Liver (tissue), 3 donors: ENCODE measurements around the gene LPAR6.

Experiments used
- CTCF ChIP-seq: fragments of 150-350 bp; IDR thresholded peaks from 2 replicates; pipeline ENCODE4 v1.5.1; 2017; ENCODE audit warnings: improper control_type of control experiment, low read depth, low read length; ENCODE audit not compliant: missing input control
- FOXA1 ChIP-seq: IDR thresholded peaks from 2 replicates; pipeline ENCODE4 v1.6.1; 2016; ENCODE audit warnings: antibody characterized with exemption
- GABPA ChIP-seq, 2 donors: IDR thresholded peaks in 1 of 2; conservative IDR thresholded peaks in 1 of 2; 2 replicates each; pipeline ENCODE4 v1.6.1; 2016; ENCODE audit warnings: antibody characterized with exemption in 2 of 2, mild to moderate bottlenecking in 1 of 2, moderate library complexity in 1 of 2
- HNF4G ChIP-seq: IDR thresholded peaks from 2 replicates; pipeline ENCODE4 v1.6.1; 2016; ENCODE audit warnings: antibody characterized with exemption
- RAD21 ChIP-seq, 2 donors: IDR thresholded peaks; 2 replicates each; pipeline ENCODE4 v1.6.1; 2016; ENCODE audit warnings: antibody characterized with exemption in 2 of 2, mild to moderate bottlenecking in 2 of 2
- REST ChIP-seq: IDR thresholded peaks from 2 replicates; pipeline ENCODE4 v1.6.1; 2016; ENCODE audit warnings: antibody characterized with exemption, mild to moderate bottlenecking
- SP1 ChIP-seq: IDR thresholded peaks from 2 replicates; pipeline ENCODE4 v1.6.1; 2018; ENCODE audit warnings: antibody characterized with exemption, mild to moderate bottlenecking
- TAF1 ChIP-seq: conservative IDR thresholded peaks from 2 replicates; pipeline ENCODE4 v1.6.1; 2016; ENCODE audit warnings: antibody characterized with exemption, mild to moderate bottlenecking
- YY1 ChIP-seq: IDR thresholded peaks from 2 replicates; pipeline ENCODE4 v1.6.1; 2016; ENCODE audit warnings: antibody characterized with exemption, mild to moderate bottlenecking
- donor health status: healthy.
- donor health status: healthy.

DNA sequence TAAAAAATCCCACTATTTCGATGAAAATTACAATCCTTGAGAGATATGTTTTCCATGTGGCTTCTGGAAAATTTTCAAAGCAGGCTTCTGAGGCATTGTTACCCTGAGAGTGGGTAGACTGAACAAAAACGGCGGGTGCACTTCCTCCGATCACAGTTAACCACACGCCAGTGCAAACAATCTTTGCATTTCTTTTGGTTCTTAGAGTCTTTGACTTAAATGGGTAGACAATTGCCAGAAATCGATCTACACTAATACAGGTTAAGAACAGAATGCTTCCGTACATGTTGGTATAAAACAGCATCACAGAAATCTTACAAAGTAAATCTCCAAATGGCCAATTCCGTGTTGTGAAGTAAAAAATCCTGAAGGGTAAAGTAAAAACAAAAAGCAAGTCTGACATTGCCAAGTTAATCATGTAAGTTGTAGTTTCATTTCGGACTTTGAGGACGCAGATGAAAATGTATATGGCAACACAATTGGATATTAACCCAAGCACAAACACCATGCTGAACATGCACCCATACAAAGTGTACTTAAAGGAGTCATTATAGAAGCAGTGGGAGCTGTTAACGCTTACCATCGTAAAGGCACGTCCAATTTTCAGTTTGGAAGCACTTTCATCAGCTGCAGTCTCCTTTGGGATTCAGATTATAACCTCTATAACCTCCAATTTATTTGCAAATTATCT is 927 bp downstream of the LPAR6 start:
- TF ChIP-seq HNF4G (no peak), GABPA (IDR thresholded peaks at IDR 0.05 in 1 of 2, conservative IDR thresholded peaks at IDR 0.05 in 1 of 2) (no peak), FOXA1 (no peak), RAD21 (IDR thresholded peaks at IDR 0.05) (no peak), CTCF (no peak), SP1 (no peak), YY1 (no peak), TAF1 (no peak), REST (no peak)
